Suprapubic skin (tissue), 3 donors: ENCODE data around the gene MAP3K20.

Experiments used
- POLR2AphosphoS5 ChIP-seq, 3 donors: sonication (generic); formaldehyde crosslinking; IDR thresholded peaks; one replicate each; pipeline ENCODE4 v1.6.1; 2017; ENCODE audit warnings: antibody characterized with exemption in 3 of 3
- TF ChIP-seq, protein P1 (sequence below), 2 donors: fragments of 200-600 bp in 1 of 2; fragments of 450-650 bp in 1 of 2; sonication (generic) in 1 of 2; IDR thresholded peaks; one replicate each; pipeline ENCODE4 v1.5.1; 2016 to 2019; ENCODE audit warnings: antibody characterized with exemption in 2 of 2, mild to moderate bottlenecking in 1 of 2, moderate library complexity in 1 of 2

GRCh38 chr2:173204316-173204715 is 128.7 kb downstream of the MAP3K20 start:
- TF ChIP-seq, protein P1, sequence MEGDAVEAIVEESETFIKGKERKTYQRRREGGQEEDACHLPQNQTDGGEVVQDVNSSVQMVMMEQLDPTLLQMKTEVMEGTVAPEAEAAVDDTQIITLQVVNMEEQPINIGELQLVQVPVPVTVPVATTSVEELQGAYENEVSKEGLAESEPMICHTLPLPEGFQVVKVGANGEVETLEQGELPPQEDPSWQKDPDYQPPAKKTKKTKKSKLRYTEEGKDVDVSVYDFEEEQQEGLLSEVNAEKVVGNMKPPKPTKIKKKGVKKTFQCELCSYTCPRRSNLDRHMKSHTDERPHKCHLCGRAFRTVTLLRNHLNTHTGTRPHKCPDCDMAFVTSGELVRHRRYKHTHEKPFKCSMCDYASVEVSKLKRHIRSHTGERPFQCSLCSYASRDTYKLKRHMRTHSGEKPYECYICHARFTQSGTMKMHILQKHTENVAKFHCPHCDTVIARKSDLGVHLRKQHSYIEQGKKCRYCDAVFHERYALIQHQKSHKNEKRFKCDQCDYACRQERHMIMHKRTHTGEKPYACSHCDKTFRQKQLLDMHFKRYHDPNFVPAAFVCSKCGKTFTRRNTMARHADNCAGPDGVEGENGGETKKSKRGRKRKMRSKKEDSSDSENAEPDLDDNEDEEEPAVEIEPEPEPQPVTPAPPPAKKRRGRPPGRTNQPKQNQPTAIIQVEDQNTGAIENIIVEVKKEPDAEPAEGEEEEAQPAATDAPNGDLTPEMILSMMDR (IDR thresholded peaks at IDR 0.05), result no peak
- no peak for TF ChIP-seq POLR2AphosphoS5 (IDR thresholded peaks at IDR 0.05)
